ENCODE measurements around the gene TTYH2. TPM values are rescaled to one million over a fixed set of nuclear protein-coding genes. Genes with fewer than 3 reads are reported as not detected.

Gene TTYH2
- total RNA-seq, 1 experiment from 2014 or later: 0.12 TPM

DNA sequence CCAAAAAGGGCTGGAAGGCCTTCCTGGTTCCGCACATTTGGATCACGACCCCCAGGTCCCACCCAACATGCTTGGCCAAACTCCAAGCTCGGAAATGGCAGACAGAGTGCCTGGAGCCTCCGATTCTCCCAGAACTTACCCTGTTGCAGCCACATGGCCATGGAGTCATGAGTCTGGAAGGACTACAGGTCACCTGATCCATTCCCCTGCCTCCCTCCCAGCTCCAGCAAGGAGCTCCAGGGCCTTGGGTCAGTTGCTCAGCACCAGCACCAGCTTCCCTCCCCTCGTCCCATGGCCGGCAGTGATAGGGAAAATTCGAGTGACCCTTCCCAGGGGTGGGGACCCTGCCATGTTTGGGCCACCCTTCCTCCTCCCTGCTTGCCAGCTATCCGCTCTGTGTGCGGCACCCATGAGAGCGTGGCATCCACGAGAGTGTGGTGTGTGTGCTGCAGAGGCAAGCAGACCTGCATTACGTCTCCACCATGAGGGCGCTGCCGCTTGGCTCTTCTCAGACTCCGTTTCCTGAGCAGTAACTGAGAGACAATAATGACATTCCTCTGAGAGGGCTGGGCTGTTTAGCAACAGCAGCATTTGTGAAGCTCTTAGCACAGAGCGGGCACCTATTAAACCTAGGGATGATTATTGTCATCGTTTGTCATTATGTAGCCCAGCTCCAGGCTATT lies 31.2 kb upstream of the TTYH2 start:
- no peak for DNase-seq (ENCODE audit: unreplicated experiment)
- no peak overlapping the region for H3K4me3 Mint-ChIP-seq (ENCODE audit: unreplicated experiment)
- no peaks in the 10 kb centered on the region for H3K36me3 Mint-ChIP-seq (ENCODE audit: insufficient read depth, unreplicated experiment)
- ChIA-PET POLR2A (interaction anchor here (0.6 to 1.1 kb wide), 2 partner anchors 11 to 334 kb away, joined by 3 to 4 read pairs; no protein-coding TSS in a partner anchor), CTCF (interaction anchor here (0.6 to 4.6 kb wide), 3 partner anchors 174 to 753 kb away, joined by 3 to 14 read pairs (median 4); no protein-coding TSS in a partner anchor)
- BruUV-seq (replicated peaks): no TSS peak
- peaks cover 57% of the 10 kb centered on the region for H3K27me3 Mint-ChIP-seq (ENCODE audit: insufficient read depth, unreplicated experiment)
- no peaks in the 10 kb centered on the region for H3K4me1 Mint-ChIP-seq (ENCODE audit: insufficient read depth, unreplicated experiment)
- TF ChIP-seq, protein P1, sequence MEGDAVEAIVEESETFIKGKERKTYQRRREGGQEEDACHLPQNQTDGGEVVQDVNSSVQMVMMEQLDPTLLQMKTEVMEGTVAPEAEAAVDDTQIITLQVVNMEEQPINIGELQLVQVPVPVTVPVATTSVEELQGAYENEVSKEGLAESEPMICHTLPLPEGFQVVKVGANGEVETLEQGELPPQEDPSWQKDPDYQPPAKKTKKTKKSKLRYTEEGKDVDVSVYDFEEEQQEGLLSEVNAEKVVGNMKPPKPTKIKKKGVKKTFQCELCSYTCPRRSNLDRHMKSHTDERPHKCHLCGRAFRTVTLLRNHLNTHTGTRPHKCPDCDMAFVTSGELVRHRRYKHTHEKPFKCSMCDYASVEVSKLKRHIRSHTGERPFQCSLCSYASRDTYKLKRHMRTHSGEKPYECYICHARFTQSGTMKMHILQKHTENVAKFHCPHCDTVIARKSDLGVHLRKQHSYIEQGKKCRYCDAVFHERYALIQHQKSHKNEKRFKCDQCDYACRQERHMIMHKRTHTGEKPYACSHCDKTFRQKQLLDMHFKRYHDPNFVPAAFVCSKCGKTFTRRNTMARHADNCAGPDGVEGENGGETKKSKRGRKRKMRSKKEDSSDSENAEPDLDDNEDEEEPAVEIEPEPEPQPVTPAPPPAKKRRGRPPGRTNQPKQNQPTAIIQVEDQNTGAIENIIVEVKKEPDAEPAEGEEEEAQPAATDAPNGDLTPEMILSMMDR (IDR thresholded peaks at IDR 0.05; ENCODE audit: unreplicated experiment): no peak
- H3K9me3 Mint-ChIP-seq (ENCODE audit: unreplicated experiment): no peaks in the 10 kb centered on the region
- intact Hi-C loops (cut with micrococcal nuclease): no loop called here
- no peak overlapping the region for H3K27ac Mint-ChIP-seq (ENCODE audit: low read depth, unreplicated experiment)

DNA sequence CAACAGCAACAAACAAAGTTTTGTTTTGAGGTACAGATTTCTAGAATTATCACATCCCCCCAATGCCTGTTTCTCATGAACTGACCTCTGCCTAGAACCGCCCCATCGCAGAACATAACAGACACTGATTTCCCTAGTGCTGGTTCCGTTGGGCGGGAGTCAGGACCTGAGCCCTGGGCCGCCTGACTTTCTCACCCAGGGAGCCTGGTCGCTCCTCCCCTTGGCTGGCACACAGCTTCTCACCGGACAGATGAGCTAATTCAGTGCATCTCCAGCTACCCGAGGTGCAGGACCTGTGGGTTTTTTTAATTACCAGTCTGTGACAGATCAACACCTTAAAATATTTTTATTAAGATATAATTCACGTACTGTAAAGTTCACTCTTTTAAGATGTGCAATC lies 30.0 kb upstream of the TTYH2 start:
- no TSS peak for BruUV-seq (replicated peaks)
- intact Hi-C loops (cut with micrococcal nuclease): no loop called here
- Mint-ChIP-seq H3K36me3 (ENCODE audit: insufficient read depth, unreplicated experiment) (no peaks in the 10 kb centered on the region), H3K4me1 (ENCODE audit: insufficient read depth, unreplicated experiment) (no peaks in the 10 kb centered on the region), H3K27ac (ENCODE audit: low read depth, unreplicated experiment) (no peak overlapping the region), H3K9me3 (ENCODE audit: unreplicated experiment) (no peaks in the 10 kb centered on the region), H3K27me3 (ENCODE audit: insufficient read depth, unreplicated experiment) (peaks cover 66% of the 10 kb centered on the region), H3K4me3 (ENCODE audit: unreplicated experiment) (no peak overlapping the region)
- DNase-seq (ENCODE audit: unreplicated experiment): no peak
- TF ChIP-seq, protein P1 (IDR thresholded peaks at IDR 0.05; ENCODE audit: unreplicated experiment): no peak
- POLR2A ChIA-PET: no interaction called here
- CTCF ChIA-PET: interaction anchor here (0.6 to 4.6 kb wide), 2 partner anchors 754 to 887 kb away, joined by 3 to 14 read pairs; no protein-coding TSS in a partner anchor

DNA sequence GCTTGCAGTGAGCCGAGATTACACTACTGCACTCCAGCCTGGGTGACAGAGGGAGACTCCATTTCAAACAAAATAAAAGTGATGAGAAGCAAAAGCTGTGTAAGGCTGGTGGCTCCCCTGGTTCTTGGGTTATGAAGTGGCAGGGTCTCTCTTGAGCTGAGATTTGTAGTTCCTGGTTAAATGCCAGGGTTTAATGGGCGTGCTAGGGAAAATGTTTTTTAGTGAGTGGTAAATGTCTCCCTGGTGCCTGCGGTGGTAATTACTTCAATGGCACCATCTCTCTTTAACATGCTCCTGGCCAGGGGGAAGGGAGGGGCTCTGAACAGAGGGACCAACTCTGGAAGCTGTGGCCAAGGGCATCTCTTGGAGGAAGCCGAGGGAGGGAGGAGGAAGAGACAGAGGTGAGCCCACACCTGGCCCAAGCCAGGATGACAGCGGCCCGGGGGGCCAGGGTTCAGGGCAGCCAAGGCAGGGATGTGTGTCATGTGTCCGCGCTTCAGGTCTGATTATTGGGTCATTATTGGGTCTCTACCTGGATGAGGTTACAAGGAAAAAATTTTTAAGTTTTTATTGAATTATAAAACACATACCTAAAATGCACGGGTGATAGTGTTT lies 27.7 kb upstream of the TTYH2 start:
- Mint-ChIP-seq H3K27me3 (ENCODE audit: insufficient read depth, unreplicated experiment) (peaks cover 71% of the 10 kb centered on the region), H3K4me1 (ENCODE audit: insufficient read depth, unreplicated experiment) (peaks cover 5% of the 10 kb centered on the region), H3K4me3 (ENCODE audit: unreplicated experiment) (no peak overlapping the region), H3K9me3 (ENCODE audit: unreplicated experiment) (no peaks in the 10 kb centered on the region), H3K27ac (ENCODE audit: low read depth, unreplicated experiment) (no peak overlapping the region), H3K36me3 (ENCODE audit: insufficient read depth, unreplicated experiment) (no peaks in the 10 kb centered on the region)
- ChIA-PET CTCF (no interaction called here), POLR2A (interaction anchor here (1.2 kb wide), 1 partner anchor 18 kb away, joined by 3 read pairs; the partner anchor contains the start of gene RPL38)
- TF ChIP-seq, protein P1 (IDR thresholded peaks at IDR 0.05; ENCODE audit: unreplicated experiment): no peak
- no peak for DNase-seq (ENCODE audit: unreplicated experiment)
- BruUV-seq (replicated peaks): no TSS peak
- intact Hi-C loops (cut with micrococcal nuclease): no loop called here

DNA sequence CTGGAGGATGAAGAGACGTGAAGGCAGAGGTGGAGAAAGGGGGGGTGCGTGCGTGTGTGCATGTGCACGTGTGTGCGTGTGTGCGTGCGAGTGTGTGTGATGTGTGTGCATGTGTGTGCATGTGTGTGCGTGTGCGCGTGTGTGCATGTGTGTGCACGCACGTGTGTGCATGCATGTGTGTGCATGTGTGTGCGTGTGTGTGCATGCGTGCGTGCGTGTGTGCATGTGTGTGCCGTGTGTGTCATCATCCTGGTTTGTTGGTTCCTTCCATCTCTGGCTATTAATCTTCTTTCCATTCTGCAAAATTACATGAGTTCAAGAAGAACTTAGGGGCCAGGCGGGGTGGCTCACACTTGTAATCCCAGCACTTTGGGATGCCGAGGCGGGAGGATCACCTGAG lies 26.9 kb upstream of the TTYH2 start:
- no peaks in the 10 kb centered on the region for H3K9me3 Mint-ChIP-seq (ENCODE audit: unreplicated experiment)
- no peak for DNase-seq (ENCODE audit: unreplicated experiment)
- BruUV-seq (replicated peaks): no TSS peak
- H3K36me3 Mint-ChIP-seq (ENCODE audit: insufficient read depth, unreplicated experiment): no peaks in the 10 kb centered on the region
- TF ChIP-seq, protein P1 (IDR thresholded peaks at IDR 0.05; ENCODE audit: unreplicated experiment): no peak
- no peak overlapping the region for H3K27ac Mint-ChIP-seq (ENCODE audit: low read depth, unreplicated experiment)
- peaks cover 63% of the 10 kb centered on the region for H3K27me3 Mint-ChIP-seq (ENCODE audit: insufficient read depth, unreplicated experiment)
- peaks cover 5% of the 10 kb centered on the region for H3K4me1 Mint-ChIP-seq (ENCODE audit: insufficient read depth, unreplicated experiment)
- POLR2A ChIA-PET: interaction anchor here (1.0 to 1.2 kb wide), 2 partner anchors 15 to 17 kb away, joined by 3 read pairs; partner anchors contain the start of gene RPL38
- no peak overlapping the region for H3K4me3 Mint-ChIP-seq (ENCODE audit: unreplicated experiment)
- CTCF ChIA-PET: interaction anchor here (0.7 kb wide), 1 partner anchor 13 kb away, joined by 3 read pairs; no protein-coding TSS in a partner anchor
- intact Hi-C loops (cut with micrococcal nuclease): no loop called here
